SU-DHL-6 (cell line): ENCODE results near the gene RFLNA.

ENCODE experiments used
- EZH2phosphoT487 ChIP-seq: fragments of 200-600 bp; sonication (generic), shearing (Covaris generic); conservative IDR thresholded peaks from 2 replicates; pipeline ENCODE4 v1.6.1; 2018; ENCODE audit warnings: mild to moderate bottlenecking, antibody characterized with exemption, low read length, moderate library complexity, mixed read lengths
- TF ChIP-seq, protein P1 (sequence below): fragments of 200-600 bp; sonication (generic); IDR thresholded peaks from one replicate; pipeline ENCODE4 v1.5.1; 2017; ENCODE audit warnings: antibody characterized with exemption, mild to moderate bottlenecking, low read length, moderate library complexity; ENCODE audit not compliant: insufficient read depth, poor library complexity, severe bottlenecking

DNA sequence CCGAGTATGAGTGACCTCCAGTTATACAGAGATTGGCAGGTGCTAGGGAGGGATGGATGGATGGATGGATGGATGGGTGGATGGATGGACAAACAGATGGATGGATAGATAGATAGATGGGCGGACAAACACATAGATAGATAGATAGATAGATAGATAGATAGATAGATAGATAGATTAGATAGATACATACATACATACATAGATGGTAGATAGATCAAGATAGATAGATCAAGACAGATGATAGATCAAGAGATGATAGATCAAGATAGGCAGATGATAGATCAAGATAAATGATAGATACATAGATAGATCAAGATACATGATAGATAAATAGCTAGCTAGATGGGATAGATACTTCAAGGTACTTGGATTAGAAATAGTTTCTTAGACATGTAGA, 18.6 kb upstream of the RFLNA start:
- TF ChIP-seq, protein P1, sequence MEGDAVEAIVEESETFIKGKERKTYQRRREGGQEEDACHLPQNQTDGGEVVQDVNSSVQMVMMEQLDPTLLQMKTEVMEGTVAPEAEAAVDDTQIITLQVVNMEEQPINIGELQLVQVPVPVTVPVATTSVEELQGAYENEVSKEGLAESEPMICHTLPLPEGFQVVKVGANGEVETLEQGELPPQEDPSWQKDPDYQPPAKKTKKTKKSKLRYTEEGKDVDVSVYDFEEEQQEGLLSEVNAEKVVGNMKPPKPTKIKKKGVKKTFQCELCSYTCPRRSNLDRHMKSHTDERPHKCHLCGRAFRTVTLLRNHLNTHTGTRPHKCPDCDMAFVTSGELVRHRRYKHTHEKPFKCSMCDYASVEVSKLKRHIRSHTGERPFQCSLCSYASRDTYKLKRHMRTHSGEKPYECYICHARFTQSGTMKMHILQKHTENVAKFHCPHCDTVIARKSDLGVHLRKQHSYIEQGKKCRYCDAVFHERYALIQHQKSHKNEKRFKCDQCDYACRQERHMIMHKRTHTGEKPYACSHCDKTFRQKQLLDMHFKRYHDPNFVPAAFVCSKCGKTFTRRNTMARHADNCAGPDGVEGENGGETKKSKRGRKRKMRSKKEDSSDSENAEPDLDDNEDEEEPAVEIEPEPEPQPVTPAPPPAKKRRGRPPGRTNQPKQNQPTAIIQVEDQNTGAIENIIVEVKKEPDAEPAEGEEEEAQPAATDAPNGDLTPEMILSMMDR, result no peak
- no peak for TF ChIP-seq EZH2phosphoT487
